B cell (primary cell): ENCODE results near the gene ATXN7. TPM values are rescaled to one million over a fixed set of nuclear protein-coding genes. Genes with fewer than 3 reads are reported as not detected.

ENCODE experiments used
- ATAC-seq: fragments of 200-7000 bp; cut with Tn5 transposase; one replicate; pipeline ENCODE4 v1.10.0; 2021; ENCODE audit warnings: low read depth, mild to moderate bottlenecking, moderate number of reproducible peaks, moderate library complexity
- CTCF ChIA-PET: fragments of 350-600 bp; sonication (Branson Sonifier 250); formaldehyde crosslinking; loops from one replicate; lab custom pipeline; 2021; ENCODE audit warnings: antibody characterized with exemption, inconsistent platforms; lab: Charles Lee
- POLR2A ChIA-PET: fragments of 350-600 bp; sonication (Branson Sonifier 250); formaldehyde crosslinking; loops from one replicate; lab custom pipeline; 2021; ENCODE audit warnings: antibody characterized with exemption; lab: Charles Lee
- DNase-seq: peaks from one replicate; pipeline ENCODE4 v3.0.0; 2013
- H2AFZ ChIP-seq: 2 replicates; pipeline ENCODE4 v1.6.1; 2012; ENCODE audit warnings: mild to moderate bottlenecking, low read depth, low read length; ENCODE audit not compliant: insufficient read depth, poor library complexity, severe bottlenecking
- H3K27ac ChIP-seq, 2 donors: 1 replicate in 1 of 2; 2 replicates in 1 of 2; pipeline ENCODE4 v1.5.1; 2012 to 2013; ENCODE audit warnings: low read length in 2 of 2, mild to moderate bottlenecking in 2 of 2, moderate library complexity in 1 of 2
- H3K27me3 ChIP-seq, 4 experiments: fragments of 200-600 bp in 1 of 4; sonication (generic) in 1 of 4; replicated peaks in 1 of 4; 1 replicate in 2 of 4; 2 replicates in 2 of 4; pipeline versions ENCODE4 v1.6.1 to v1.7.0; 2013 to 2016; ENCODE audit warnings: low read length in 3 of 4, mild to moderate bottlenecking in 2 of 4, mixed read lengths in 1 of 4, moderate library complexity in 1 of 4; ENCODE audit not compliant: insufficient read depth in 4 of 4, control insufficient read depth in 3 of 4; ENCODE audit errors: control extremely low read depth in 1 of 4
- H3K36me3 ChIP-seq, 2 experiments: replicated peaks in 1 of 2; 1 replicate in 1 of 2; 2 replicates in 1 of 2; pipeline versions ENCODE4 v1.6.1 to v1.7.1; 2013; ENCODE audit warnings: low read length in 1 of 2; ENCODE audit not compliant: insufficient read depth in 2 of 2, control insufficient read depth in 1 of 2; ENCODE audit errors: control extremely low read depth in 1 of 2, extremely low read depth in 1 of 2
- H3K4me1 ChIP-seq, 2 donors: fragments of 200-600 bp in 1 of 2; sonication (generic) in 1 of 2; 1 replicate in 1 of 2; 2 replicates in 1 of 2; pipeline versions ENCODE4 v1.5.1 to v1.6.1; 2013 to 2017; ENCODE audit warnings: low read length in 2 of 2; ENCODE audit not compliant: control insufficient read depth in 2 of 2, insufficient read depth in 2 of 2
- H3K4me2 ChIP-seq: replicated peaks from 2 replicates; pipeline ENCODE3; 2012; ENCODE audit warnings: mild to moderate bottlenecking, low read depth, low read length; ENCODE audit not compliant: poor library complexity, severe bottlenecking
- H3K4me3 ChIP-seq, 5 experiments: fragments of 200-600 bp in 1 of 5; sonication (generic) in 1 of 5; 1 replicate in 3 of 5; 2 replicates in 2 of 5; pipeline versions ENCODE4 v1.5.1 to v1.7.0; 2011 to 2016; ENCODE audit warnings: low read length in 4 of 5, mild to moderate bottlenecking in 4 of 5, low read depth in 2 of 5, control low read depth in 1 of 5, moderate library complexity in 1 of 5; ENCODE audit not compliant: insufficient read depth in 1 of 5; ENCODE audit errors: control extremely low read depth in 1 of 5, extremely low read depth in 1 of 5
- H3K79me2 ChIP-seq: fragments of 200-600 bp; sonication (generic); one replicate; pipeline ENCODE4 v1.6.0; 2016; ENCODE audit warnings: low read length; ENCODE audit not compliant: control insufficient read depth, insufficient read depth
- H3K9ac ChIP-seq: fragments of 200-600 bp; sonication (generic); 2 replicates; pipeline ENCODE4 v1.6.1; 2017; ENCODE audit warnings: mild to moderate bottlenecking, low read length, moderate library complexity
- H3K9me3 ChIP-seq, 3 donors: one replicate each; pipeline versions ENCODE4 v1.6.1 to v1.7.1; 2013; ENCODE audit warnings: low read length in 2 of 3; ENCODE audit not compliant: control insufficient read depth in 2 of 3, insufficient read depth in 1 of 3; ENCODE audit errors: control extremely low read depth in 1 of 3
- H4K20me1 ChIP-seq: 2 replicates; pipeline ENCODE4 v1.6.0; 2012; ENCODE audit warnings: mild to moderate bottlenecking, low read length; ENCODE audit not compliant: insufficient read depth, control insufficient read depth, poor library complexity, severe bottlenecking
- H3K27ac Mint-ChIP-seq: one replicate; pipeline ENCODE4 v1.8.0; 2021; ENCODE audit warnings: mixed read lengths
- H3K27me3 Mint-ChIP-seq: one replicate; pipeline ENCODE4 v1.8.0; 2021; ENCODE audit warnings: mixed read lengths
- H3K4me1 Mint-ChIP-seq: one replicate; pipeline ENCODE4 v1.8.0; 2021; ENCODE audit warnings: mixed read lengths
- H3K4me3 Mint-ChIP-seq: one replicate; pipeline ENCODE4 v1.8.0; 2021; ENCODE audit warnings: mixed read lengths
- H3K9me3 Mint-ChIP-seq: one replicate; pipeline ENCODE4 v1.8.0; 2022; ENCODE audit warnings: mixed read lengths; ENCODE audit not compliant: insufficient read depth
- CTCF ChIP-seq: fragments of 200-600 bp; IDR thresholded peaks from one replicate; pipeline ENCODE4 v1.8.0; 2022; ENCODE audit warnings: antibody characterized with exemption, mild to moderate bottlenecking
- EZH2 ChIP-seq: IDR thresholded peaks from 2 replicates; pipeline ENCODE4 v1.6.1; 2012; ENCODE audit warnings: borderline replicate concordance, low read depth, mild to moderate bottlenecking, moderate library complexity, low read length; ENCODE audit not compliant: insufficient read depth, poor library complexity, severe bottlenecking
- WGBS: methylation state at CpG from one replicate; pipeline ENCODE4 v1.1.5; 2013; ENCODE audit warnings: missing lambda C conversion rate; ENCODE audit not compliant: insufficient coverage; 5-methylcytosine and 5-hydroxymethylcytosine counted together
- intact Hi-C: fragments of 100-400 bp; cut with micrococcal nuclease; formaldehyde crosslinking; loops from one replicate; pipeline ENCODE4 v1.10.0; 2022
- polyA plus RNA-seq: library from polyadenylated mRNA; depleted of rRNA; stranded (reverse); fragments of >200 nt; gene quantifications from 2 replicates; pipeline ENCODE4 v1.2.3, GENCODE V29; 2012
- total RNA-seq, 2 donors: library from RNA; stranded (reverse); fragments of 120-200 nt in 1 of 2; gene quantifications; 1 replicate in 1 of 2; 2 replicates in 1 of 2; pipeline versions ENCODE4 v1.2.3 to v1.2.4, GENCODE V29; 2013 to 2022

The ATXN7 gene
- total and polyA plus RNA-seq, 2 donors (not counting 1 experiment from before 2014, with no cell fraction given): 18.1 to 74.3 TPM

GRCh38 chr3:64046996-64047594 lies 183.4 kb downstream of the ATXN7 start:
- no peak overlapping the region for H3K4me3 ChIP-seq
- ChIA-PET CTCF (interaction anchor here (1.9 kb wide), 1 partner anchor 8 kb away, joined by 5 read pairs; no protein-coding TSS in a partner anchor), POLR2A (no interaction called here)
- no peak overlapping the region for H3K4me2 ChIP-seq
- no peak overlapping the region for H2AFZ ChIP-seq
- H4K20me1 ChIP-seq: no peaks in the 10 kb centered on the region
- no peaks in the 10 kb centered on the region for H3K4me1 ChIP-seq
- Mint-ChIP-seq H3K27ac (no peak overlapping the region), H3K9me3 (no peaks in the 10 kb centered on the region), H3K27me3 (peaks cover 10% of the 10 kb centered on the region), H3K4me1 (peaks cover 7% of the 10 kb centered on the region), H3K4me3 (no peak overlapping the region)
- H3K27me3 ChIP-seq: peaks cover 0 to 5% (median 2%) of the 10 kb centered on the region in 4 experiments
- intact Hi-C loops: no loop called here
- no peak for DNase-seq
- TF ChIP-seq EZH2 (no peak), CTCF (no peak)
- no peak overlapping the region for H3K9ac ChIP-seq
- H3K79me2 ChIP-seq: no peaks in the 10 kb centered on the region
- no peak overlapping the region for H3K27ac ChIP-seq
- no peaks in the 10 kb centered on the region for H3K36me3 ChIP-seq
- 60% methylated on average over 5 of the region's 6 CpGs for WGBS
- H3K9me3 ChIP-seq: no peaks in the 10 kb centered on the region
- ATAC-seq: no peak

DNA sequence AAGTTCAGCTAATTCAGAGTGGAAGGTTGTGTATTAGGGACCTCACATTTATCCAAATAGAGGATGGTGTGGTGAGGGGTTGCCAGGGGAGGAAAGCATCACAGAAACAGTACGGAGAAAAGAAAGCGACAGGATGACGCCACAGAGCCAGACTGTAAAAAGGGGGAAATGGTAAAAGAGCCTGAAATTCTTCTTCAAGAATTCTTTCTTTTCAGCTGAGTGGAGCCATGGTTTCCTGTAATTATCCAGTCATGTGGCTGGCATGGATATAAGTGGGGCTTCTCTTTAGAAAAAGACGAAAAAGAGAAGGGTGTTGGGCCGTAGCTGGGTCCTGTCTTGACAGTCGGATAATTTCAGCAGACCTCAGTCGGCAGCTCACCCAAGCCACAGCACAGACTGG lies 184.1 kb downstream of the ATXN7 start:
- peaks cover 10% of the 10 kb centered on the region for H3K27me3 Mint-ChIP-seq
- Histone ChIP-seq H4K20me1 (no peaks in the 10 kb centered on the region), H3K36me3 (no peaks in the 10 kb centered on the region), H3K4me1 (no peaks in the 10 kb centered on the region), H2AFZ (no peak overlapping the region), H3K4me3 (no peak overlapping the region), H3K9ac (no peak overlapping the region), H3K27me3 (peaks cover 0 to 5% (median 2%) of the 10 kb centered on the region in 4 experiments), H3K27ac (no peak overlapping the region), H3K9me3 (no peaks in the 10 kb centered on the region), H3K4me2 (no peak overlapping the region), H3K79me2 (no peaks in the 10 kb centered on the region)
- DNase-seq (no peak), ATAC-seq (no peak)
- H3K4me1 Mint-ChIP-seq: peaks cover 7% of the 10 kb centered on the region
- WGBS: 93% methylated on average over 4 of the region's 7 CpGs
- TF ChIP-seq EZH2 (no peak), CTCF (no peak)
- CTCF ChIA-PET: interaction anchor here (1.9 kb wide), 1 partner anchor 9 kb away, joined by 5 read pairs; no protein-coding TSS in a partner anchor
- POLR2A ChIA-PET: no interaction called here
- intact Hi-C loops: no loop called here
- no peak overlapping the region for H3K4me3 Mint-ChIP-seq
- no peaks in the 10 kb centered on the region for H3K9me3 Mint-ChIP-seq
- no peak overlapping the region for H3K27ac Mint-ChIP-seq
